C4-2B (cell line): Measurements from ENCODE around the gene PTPMT1.

Experiments
- ZFX ChIP-seq: fragments of 450-650 bp; IDR thresholded peaks from 2 replicates; pipeline ENCODE4 v1.6.1; 2017
- TF ChIP-seq, protein P1 (sequence below): fragments of 450-650 bp; conservative IDR thresholded peaks from 2 replicates; pipeline ENCODE4 v1.5.1; 2017; ENCODE audit warnings: mild to moderate bottlenecking

DNA sequence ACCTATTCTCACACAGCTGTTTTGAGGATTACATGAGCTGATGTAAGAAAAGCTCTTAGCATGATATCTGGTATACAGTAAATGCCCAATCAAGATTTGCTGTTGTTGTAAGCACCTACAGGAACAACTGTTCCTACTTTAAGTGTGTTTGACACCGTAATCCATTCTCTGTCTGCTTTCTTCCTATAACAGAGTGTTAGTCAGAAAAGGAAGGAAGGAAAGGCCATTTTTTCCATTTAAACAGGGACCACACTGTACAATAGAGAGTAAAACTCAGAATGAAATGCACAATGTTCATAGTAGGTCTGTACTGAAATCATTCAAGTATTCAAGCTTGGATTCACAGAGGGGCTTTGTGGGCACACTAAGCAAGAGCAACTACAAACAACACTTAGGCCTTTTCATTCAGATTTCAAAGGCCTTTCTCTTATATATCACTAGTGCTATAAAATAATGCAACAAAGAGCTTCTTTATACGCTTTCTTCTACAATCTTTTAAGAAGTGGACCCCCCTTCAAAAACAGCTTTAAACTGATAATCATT lies 55.5 kb downstream of the PTPMT1 start:
- TF ChIP-seq ZFX, result no peak
- TF ChIP-seq, protein P1, sequence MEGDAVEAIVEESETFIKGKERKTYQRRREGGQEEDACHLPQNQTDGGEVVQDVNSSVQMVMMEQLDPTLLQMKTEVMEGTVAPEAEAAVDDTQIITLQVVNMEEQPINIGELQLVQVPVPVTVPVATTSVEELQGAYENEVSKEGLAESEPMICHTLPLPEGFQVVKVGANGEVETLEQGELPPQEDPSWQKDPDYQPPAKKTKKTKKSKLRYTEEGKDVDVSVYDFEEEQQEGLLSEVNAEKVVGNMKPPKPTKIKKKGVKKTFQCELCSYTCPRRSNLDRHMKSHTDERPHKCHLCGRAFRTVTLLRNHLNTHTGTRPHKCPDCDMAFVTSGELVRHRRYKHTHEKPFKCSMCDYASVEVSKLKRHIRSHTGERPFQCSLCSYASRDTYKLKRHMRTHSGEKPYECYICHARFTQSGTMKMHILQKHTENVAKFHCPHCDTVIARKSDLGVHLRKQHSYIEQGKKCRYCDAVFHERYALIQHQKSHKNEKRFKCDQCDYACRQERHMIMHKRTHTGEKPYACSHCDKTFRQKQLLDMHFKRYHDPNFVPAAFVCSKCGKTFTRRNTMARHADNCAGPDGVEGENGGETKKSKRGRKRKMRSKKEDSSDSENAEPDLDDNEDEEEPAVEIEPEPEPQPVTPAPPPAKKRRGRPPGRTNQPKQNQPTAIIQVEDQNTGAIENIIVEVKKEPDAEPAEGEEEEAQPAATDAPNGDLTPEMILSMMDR, result no peak
